NK-92 (cell line): ENCODE measurements around the gene NAA38.

ENCODE experiments used
- DNase-seq: peaks from one replicate; lab custom pipeline; 2025; ENCODE audit not compliant: unreplicated experiment; lab: John Stamatoyannopoulos, UW

NAA38 gene

GRCh38 chr17:7856811-7857712 is at the start of gene NAA38:
NAA38 (minus strand) TSS chr17:7857559; CDS start chr17:7857463, 96 bp downstream.
- peak; percentile 64 for DNase-seq

DNA sequence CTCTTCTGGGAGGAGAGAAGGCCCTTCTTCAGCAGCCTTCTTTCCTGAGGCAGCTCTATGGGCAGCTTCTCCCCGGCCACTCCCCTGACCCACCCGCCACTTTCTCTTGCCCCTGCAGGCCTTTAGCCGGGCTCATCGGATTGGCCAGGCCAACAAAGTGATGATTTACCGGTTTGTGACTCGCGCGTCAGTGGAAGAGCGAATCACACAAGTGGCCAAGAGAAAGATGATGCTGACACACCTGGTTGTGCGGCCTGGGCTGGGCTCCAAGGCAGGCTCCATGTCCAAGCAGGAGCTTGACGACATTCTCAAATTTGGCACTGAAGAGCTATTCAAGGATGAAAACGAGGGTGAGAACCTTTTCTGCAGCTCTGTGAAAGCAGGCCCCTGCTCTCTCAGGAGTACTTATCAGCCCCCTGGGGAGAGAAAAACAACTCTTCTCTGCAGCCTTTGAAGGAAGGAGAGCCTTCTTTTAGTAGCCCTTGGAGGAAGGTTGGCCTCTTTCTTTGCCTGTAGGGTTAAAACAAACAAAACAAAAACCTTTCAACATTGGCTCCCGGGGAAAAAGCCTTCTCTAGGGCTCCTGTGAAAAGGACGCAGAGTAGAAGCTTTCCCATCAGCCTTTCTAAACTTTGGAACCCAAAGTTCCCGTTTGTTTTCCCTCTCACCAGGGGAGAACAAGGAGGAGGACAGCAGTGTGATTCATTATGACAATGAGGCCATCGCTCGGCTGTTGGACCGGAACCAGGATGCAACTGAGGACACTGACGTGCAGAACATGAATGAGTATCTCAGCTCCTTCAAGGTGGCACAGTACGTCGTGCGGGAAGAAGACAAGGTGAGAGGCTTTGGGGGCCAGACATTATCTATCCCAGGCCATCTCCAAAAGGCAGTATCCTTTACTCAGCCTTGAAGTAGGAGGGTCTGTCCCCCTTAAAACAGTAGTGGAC is 46.1 kb upstream of the NAA38 start:
- DNase-seq = no peak

DNA sequence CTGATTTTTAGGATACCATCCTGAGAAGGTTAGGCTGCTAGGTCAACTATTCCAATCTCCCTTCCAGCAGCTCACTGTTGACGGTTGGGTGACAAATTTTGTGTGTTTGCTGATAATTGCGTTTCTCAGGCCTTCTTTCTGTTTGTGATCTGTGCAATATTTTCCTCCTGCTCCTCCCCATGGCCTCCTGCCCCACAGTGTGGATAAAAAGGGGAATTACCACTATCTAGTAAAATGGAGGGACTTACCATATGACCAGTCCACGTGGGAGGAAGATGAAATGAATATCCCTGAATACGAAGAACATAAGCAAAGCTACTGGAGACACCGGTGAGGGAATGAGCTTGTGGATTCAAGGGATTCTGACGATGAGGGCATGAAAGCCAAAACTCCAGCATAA is 40.4 kb upstream of the NAA38 start:
- no peak for DNase-seq

DNA sequence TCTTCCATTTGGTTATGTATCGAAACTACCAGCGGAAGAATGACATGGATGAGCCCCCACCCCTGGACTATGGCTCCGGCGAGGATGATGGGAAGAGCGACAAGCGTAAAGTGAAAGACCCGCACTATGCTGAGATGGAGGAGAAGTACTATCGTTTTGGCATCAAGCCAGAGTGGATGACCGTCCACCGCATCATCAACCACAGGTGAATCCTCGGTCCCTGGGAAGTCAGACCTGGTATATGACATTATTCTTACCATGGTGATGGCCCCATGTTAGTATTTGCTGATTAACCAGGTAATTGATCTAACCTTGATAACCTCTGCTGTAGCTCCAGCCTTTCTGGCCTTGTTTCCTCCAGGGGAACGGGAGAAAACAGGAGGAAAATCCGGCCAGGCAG is 39.7 kb upstream of the NAA38 start:
- no peak for DNase-seq

- no peak for DNase-seq
Measured at GRCh38 chr17:7894866-7895265, 37.5 kb upstream of the NAA38 start.

GRCh38 chr17:7894226-7894625 is 36.9 kb upstream of the NAA38 start:
- DNase-seq = no peak

DNA sequence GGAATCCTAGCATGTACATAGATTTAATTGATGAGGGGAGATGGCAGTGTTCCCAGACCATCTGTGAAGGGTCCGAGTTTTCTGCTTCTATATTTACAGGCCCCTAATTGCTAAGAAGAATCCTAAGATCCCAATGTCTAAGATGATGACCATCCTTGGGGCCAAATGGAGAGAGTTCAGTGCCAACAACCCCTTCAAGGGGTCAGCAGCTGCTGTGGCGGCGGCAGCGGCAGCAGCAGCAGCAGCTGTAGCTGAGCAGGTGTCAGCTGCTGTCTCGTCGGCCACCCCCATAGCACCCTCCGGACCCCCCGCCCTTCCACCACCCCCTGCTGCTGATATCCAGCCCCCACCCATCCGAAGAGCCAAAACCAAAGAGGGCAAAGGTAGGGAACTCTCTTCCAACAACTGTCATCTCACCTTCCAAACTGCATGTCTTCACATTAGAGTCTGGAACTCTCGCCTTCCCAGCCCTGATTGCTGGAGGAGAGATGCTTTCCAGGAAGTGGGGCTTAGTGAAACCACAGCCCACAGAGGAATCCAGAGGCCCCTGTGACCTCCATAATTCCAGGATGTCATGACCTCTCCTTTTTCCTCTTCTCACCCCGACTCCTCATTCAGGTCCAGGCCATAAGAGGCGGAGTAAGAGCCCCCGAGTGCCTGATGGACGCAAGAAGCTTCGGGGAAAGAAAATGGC is 36.0 kb upstream of the NAA38 start:
- DNase-seq = no peak

- no peak for DNase-seq
Measured at GRCh38 chr17:7889166-7889955, 32.0 kb upstream of the NAA38 start.

- DNase-seq = no peak
Measured at GRCh38 chr17:7888184-7888920, 31.0 kb upstream of the NAA38 start, which contains the start of gene CHD3. CHD3 (plus strand) TSS chr17:7888789; CDS start chr17:7889001, 212 bp downstream.

GRCh38 chr17:7887482-7888183 is 30.3 kb upstream of the NAA38 start:
- DNase-seq = no peak

GRCh38 chr17:7887038-7887481 is 29.7 kb upstream of the NAA38 start:
- no peak for DNase-seq

DNA sequence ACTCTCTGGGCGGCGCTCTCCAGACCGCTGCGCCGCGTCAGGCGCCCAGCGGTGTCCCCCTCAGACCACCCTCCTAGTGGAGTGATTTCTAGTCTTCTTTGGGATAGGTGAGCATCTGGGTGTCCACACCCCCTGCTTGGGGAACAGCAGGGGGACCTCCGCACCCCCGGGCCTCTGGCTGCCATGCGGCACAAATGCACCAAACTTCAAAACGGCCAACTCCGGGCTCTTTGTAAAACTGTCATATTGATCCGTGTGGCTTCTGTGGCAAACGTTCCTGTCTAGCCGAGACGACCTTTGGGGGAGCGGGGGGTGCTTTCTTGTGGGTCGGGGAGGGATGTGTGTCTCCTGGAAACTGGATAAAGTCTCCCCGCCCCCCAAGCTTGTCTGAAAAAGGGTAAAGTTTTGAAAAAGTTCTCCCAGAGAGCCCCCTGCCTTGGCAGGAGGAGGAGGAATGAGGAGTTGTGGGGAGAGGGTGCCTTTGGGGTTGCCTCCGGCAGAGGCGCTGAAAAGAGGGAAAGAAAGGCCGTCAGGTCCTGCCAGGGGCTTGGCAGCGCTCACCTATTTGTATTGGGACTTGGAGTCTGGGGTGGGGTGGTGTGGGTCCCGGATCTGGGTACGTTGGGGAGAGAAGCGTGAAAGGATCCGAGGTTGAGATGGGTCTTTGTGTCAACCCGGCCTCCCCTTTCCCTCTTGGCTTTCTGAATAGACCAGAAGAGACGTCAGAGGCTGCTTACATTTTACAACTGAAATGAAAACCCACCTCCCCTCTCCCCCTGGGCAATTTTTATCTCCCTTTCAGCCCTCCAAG is 29.1 kb upstream of the NAA38 start:
- no peak for DNase-seq

GRCh38 chr17:7885367-7886226 is 28.2 kb upstream of the NAA38 start:
- DNase-seq = no peak

DNA sequence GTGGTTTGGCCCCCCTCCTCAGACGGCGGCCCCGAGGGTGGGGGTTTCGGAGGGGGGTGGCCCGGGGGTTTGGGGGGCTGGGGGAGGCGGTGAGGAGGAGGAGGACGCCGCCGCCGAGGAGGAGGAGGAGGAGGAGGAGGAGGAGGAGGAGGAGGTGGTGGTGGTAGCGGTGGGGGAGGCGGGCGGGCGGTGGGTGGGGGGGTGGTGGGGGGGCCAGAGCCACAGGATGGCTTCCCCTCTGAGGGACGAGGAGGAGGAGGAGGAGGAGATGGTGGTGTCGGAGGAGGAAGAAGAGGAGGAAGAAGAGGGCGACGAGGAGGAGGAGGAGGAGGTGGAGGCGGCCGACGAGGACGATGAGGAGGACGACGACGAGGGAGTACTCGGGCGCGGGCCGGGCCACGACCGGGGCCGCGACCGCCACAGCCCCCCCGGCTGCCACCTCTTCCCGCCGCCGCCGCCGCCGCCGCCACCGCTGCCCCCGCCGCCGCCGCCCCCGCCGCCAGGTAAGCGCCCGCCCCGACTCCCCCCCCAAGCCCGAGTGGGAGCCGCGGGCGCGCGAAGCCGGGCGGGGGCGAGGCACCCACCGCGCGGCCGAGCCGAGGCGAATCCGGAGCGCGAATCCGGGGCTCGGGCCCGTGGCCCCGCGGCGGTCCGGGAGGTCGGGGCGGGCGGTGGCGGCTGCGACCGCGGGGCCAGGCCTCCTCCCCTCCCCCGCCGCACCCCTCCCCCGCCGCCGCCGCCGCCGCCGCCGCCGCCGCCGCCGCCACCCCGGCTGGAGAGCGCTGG is 27.4 kb upstream of the NAA38 start:
- no peak for DNase-seq

GRCh38 chr17:7883781-7884386 is 26.5 kb upstream of the NAA38 start:
- DNase-seq = no peak

DNA sequence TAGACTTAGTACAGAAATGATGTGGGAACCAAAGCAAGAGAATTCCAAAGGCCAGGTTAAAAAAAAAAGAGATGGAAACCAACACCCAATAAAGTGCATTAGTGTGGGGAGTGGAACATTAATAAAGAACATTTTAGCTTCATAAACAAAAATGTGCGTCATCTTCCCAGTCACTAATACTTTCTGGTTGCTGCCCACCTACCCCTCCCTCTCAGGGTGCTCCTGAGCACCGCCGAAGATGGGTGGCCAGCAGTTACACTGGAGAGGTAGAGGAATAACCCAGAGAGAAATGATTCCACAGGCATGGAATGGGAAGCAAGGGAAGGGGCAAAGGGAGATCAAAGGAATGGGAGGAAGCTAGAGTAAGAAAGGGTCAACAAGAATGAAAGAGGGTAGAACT is 25.3 kb upstream of the NAA38 start:
- DNase-seq = no peak
